Measurements from ENCODE around the gene TTC17. TPM values are rescaled to one million over a fixed set of nuclear protein-coding genes. Genes with fewer than 3 reads are reported as not detected.
"Not testable (repeated sequence)": the region's sequence is repeated elsewhere in the genome, so short reads cannot be mapped to it uniquely, and the experiment has no call there.

The TTC17 gene
- total and polyA plus RNA-seq, 2 of the 8 experiments (the other 6 are each of a cell fraction or from before 2014, with no cell fraction given): 65.1 to 80.1 TPM

GRCh38 chr11:43477491-43477890 is 118.8 kb downstream of the TTC17 start:
- H3K18ac ChIP-seq (ENCODE audit: extremely low read depth, low read length); H4K20me1 ChIP-seq (replicated peaks in 1 of 2; ENCODE audit: control insufficient read depth in 1 of 2, insufficient read depth in 2 of 2, low read length in 2 of 2); H2AK5ac ChIP-seq (ENCODE audit: low read depth, low read length); H3K23me2 ChIP-seq (ENCODE audit: low read depth, low read length); H3K4ac ChIP-seq (replicated peaks; ENCODE audit: insufficient read length, low read depth, low read length); H4K8ac ChIP-seq (ENCODE audit: extremely low read depth, insufficient read depth, low read length); CTCF ChIA-PET (ENCODE audit: partially characterized antibody); H3K79me2 ChIP-seq (ENCODE audit: control insufficient read depth in 1 of 2, insufficient read depth in 2 of 2, low read length in 2 of 2); POLR2A ChIA-PET (ENCODE audit: partially characterized antibody); H4K5ac ChIP-seq (ENCODE audit: insufficient read length, low read depth, low read length); H3K27me3 ChIP-seq (replicated peaks in 1 of 4; ENCODE audit: control insufficient read depth in 3 of 4, extremely low read depth in 1 of 4, insufficient read depth in 3 of 4, low read length in 3 of 4); H3K14ac ChIP-seq (ENCODE audit: insufficient read length); H3K79me1 ChIP-seq (ENCODE audit: low read depth, low read length); H3K23ac ChIP-seq (ENCODE audit: insufficient read length); H2BK20ac ChIP-seq (ENCODE audit: low read length); H2BK12ac ChIP-seq (ENCODE audit: low read depth, low read length); H3K4me3 ChIP-seq (ENCODE audit: extremely low read depth in 1 of 4, insufficient read depth in 2 of 4, low read depth in 3 of 4, low read length in 4 of 4); H2BK15ac ChIP-seq (ENCODE audit: low read length); H2BK120ac ChIP-seq (replicated peaks; ENCODE audit: low read depth, low read length); DNase-seq (ENCODE audit: low read depth in 1 of 2, low spot score in 2 of 2); H4K91ac ChIP-seq (replicated peaks; ENCODE audit: insufficient read length, low read length); H3K56ac ChIP-seq (replicated peaks; ENCODE audit: insufficient read length, low read depth, low read length); H2AFZ ChIP-seq (ENCODE audit: low read length); H3K4me2 ChIP-seq (ENCODE audit: insufficient read depth in 1 of 2, low read depth in 2 of 2, low read length in 2 of 2); H3K9ac ChIP-seq (replicated peaks in 1 of 4; ENCODE audit: extremely low read depth in 1 of 4, low read depth in 3 of 4, low read length in 3 of 4); H3K27ac ChIP-seq (ENCODE audit: low read depth, low read length); H2BK5ac ChIP-seq (ENCODE audit: low read depth, low read length); H3K4me1 ChIP-seq (replicated peaks in 1 of 4; ENCODE audit: control insufficient read depth in 3 of 4, insufficient read depth in 4 of 4, low read length in 3 of 4); FAIRE-seq: not testable (repeated sequence)
- Histone ChIP-seq H3K9me3 (ENCODE audit: insufficient read depth in 2 of 2, low read depth in 1 of 2, low read length in 1 of 2) (peaks cover 9 to 14% of the 10 kb centered on the region in 2 experiments), H3K36me3 (ENCODE audit: control insufficient read depth in 2 of 4, insufficient read depth in 4 of 4, low read length in 3 of 4) (peaks cover 0 to 19% (median 3%) of the 10 kb centered on the region in 4 experiments; a peak in 3 of 8 replicates)
- WGBS, 2 experiments (ENCODE audit: extremely low coverage in 1 of 2, insufficient coverage in 1 of 2, insufficient read length in 1 of 2, insufficient replicate concordance in 2 of 2, low coverage in 1 of 2, low lambda C conversion rate in 2 of 2, missing lambda C conversion rate in 1 of 2): 94% methylated on average over 5 of the region's 5 CpGs; no CpG with 5 or more reads in 1 of the 2 experiments

Data from H1 (cell line).